ENCODE measurements around the gene WNT4.

The WNT4 gene

GRCh38 chr1:22163564-22163963 lies 20.7 kb upstream of the WNT4 start:
- no peak for DNase-seq (ENCODE audit: low spot score)

DNA sequence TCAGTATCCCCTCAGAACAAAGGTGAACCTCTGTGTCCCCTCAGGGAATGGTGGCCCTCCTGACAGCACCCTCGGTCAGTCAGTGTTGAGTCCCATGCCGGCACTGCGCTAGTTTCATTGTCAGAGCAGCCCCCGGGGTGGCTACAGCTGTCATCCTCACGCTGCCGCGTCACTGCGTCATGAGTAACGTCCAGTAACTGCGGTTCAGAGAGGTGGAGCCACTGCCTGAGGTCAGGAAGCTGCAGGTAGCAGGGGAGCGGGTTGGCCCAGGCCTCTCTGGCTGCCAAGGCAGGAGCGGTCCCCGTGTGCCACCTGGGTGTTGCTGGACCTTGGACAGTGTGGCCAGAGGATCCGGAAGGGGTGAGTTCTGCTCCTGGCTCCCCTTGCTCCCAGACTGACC lies 20.2 kb upstream of the WNT4 start:
- DNase-seq (ENCODE audit: low spot score): no peak

DNA sequence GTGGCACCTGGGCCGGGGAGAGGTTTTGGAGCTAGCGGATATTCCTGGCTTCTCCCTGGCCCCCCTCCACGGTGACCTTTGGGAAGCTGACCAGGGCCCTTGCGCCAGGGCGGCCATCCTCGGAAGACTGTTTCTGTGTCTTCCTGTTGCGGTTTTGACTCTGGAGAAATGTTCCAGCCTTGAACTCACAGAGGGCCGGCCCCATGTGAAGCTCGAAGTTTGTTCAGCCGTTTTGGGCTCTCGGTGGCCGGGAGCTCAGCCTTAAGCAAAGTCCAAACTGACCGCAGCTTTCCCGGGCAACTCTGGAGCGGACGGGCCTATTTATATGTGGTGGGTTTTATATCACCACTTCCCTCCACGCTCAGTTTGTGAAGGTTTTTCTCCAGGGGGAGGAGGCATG lies 17.0 kb upstream of the WNT4 start:
- no peak for DNase-seq (ENCODE audit: low spot score)

GRCh38 chr1:22158654-22159053 lies 15.8 kb upstream of the WNT4 start:
- no peak for DNase-seq (ENCODE audit: low spot score)

DNA sequence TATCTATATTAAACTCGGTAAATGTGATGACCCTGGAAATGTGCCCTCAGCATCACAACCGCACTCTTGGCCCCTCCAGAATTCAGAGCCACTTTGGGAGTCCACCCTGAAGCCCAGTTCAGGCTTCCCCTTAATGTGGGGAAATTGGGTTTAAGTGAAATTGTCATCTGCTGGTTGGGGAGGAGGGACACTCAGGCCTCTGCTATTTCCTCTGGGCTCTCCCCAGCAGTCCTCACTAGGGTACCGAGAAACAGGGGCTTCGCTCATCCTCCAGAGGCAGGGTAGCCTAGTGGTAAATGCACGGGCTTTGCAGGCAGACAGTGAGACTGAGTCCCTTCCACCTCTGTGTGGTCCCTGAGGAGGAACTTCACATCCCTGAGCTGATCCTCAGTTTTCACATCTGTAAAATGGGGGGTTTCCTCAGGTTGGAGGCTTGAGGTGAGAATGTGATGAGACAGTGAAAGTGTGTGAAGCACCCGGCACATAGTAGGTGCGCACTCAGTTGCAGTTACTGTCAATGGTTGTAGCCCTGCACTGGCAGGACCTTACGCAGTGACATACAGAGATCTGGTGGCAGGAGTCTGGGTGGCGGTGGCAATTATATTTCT lies 14.6 kb upstream of the WNT4 start:
- no peak for DNase-seq (ENCODE audit: low spot score)

DNA sequence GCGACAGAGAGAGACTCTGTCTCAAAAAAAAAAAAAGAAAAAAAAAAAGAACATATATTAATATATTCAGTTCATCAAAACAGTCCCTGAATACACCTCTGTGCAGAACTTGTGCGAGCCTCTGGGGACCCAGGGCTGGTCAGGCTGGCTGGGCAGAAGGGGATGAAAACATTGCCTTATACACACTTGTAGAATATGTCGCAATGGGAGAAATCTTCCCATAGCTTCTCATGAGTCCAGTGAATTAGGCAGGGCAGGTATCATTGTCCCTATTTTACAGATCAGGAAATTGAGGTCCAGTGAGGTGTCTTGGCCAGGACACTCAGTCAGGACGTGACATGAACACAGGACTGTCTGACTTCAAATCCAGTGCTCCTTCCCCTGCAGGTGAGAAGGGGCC lies 12.6 kb upstream of the WNT4 start:
- DNase-seq (ENCODE audit: low spot score): no peak

DNA sequence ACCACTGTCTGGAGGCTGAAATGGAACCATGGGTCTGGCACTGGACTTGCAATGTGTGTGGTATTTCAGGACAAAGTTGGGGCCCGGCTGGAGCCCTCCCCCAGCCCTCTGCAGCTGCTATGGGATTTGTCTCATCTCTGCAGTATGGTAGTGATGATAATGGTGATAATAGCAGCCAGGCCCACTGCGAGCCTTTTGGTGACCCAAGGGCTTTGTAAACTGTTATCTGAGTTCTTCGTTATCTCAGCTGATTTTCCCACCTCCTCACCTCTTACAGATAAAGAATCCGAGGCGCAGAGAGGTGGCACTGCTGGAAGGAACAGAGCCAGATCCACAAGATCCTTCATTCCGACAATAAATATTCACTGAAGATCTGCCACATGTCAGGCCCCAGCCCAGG lies 11.7 kb upstream of the WNT4 start:
- DNase-seq (ENCODE audit: low spot score): no peak

DNA sequence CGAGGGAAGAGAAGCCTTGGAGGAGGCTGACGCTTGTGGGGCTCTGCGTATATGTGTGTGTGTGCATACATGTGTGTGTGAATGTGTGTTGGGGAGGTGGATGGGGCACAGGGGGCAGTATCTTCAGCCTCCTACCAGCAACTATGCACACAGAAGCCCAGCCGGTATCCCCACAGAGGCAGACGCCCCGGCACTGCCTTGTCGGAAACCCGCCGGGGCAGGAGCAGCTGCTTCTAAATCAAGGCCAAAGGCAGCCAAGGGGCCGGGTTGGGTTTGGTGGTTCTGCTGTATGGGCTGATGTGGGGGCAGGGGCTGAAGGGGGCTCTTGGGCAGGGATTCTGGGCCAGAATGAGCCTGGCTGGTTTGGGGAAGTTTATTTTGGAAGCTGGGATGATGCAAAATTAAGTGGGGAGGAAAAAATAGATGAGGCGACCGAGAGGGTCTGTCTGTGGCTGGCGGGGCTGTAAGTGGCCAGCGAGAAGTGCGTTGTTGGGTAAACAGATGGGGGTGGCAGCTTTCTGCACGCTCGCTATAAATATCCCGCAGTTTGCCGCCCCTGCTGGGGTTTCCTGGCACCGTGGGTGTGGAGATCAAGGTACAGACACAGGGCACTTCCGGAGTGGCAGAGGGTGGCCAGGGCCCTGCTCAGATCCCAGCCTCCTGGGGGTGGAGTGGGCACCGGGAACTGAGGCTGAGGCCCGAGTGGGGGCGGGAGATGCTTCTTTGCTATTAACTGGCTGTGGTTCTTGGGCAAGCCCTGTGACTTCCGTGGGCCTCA lies 11.0 kb upstream of the WNT4 start:
- DNase-seq (ENCODE audit: low spot score): no peak

- no peak for DNase-seq (ENCODE audit: low spot score)
Measured at GRCh38 chr1:22150923-22151322, 8.0 kb upstream of the WNT4 start.

DNA sequence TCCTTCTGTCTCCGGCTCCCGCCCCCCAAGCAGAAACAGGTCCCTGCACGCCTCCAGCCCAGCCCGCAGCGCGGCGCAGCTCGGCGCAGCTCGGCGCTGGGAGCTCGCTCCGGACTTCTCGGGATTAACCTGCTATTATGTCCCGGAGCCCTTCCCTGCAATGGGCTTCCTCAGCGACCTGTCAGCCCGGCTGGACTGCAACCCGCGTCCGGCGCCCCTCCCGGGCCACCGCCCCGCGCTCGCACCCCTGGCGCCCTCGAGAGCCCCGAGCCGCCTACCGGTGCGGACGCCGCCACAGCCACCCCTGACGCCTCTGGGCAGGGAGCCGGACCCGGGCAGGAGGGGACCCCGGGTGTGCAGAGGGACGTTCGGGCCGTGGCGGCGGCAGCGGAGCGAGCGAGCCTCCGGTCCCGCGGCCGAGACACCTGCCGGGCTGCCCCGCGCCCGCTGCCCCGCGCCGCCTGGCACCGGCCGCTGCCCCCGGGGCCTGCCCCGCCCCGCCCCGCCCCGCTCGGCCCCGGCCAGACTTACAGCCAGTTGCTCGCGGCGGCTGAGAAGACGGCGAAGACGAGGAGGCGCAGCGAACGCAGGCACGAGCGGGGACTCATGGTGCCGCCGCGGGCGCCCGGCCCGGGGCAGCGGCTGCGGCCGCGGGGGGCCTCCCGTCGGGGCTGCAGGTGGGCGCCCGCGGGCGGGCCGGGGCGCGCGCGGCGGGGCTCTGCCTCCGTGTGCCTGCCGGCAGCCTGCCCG lies 407 bp downstream of the WNT4 start:
- DNase-seq (ENCODE audit: low spot score): no peak

- DNase-seq (ENCODE audit: low spot score): no peak
Measured at GRCh38 chr1:22141554-22142314, 1.2 kb downstream of the WNT4 start.

DNA sequence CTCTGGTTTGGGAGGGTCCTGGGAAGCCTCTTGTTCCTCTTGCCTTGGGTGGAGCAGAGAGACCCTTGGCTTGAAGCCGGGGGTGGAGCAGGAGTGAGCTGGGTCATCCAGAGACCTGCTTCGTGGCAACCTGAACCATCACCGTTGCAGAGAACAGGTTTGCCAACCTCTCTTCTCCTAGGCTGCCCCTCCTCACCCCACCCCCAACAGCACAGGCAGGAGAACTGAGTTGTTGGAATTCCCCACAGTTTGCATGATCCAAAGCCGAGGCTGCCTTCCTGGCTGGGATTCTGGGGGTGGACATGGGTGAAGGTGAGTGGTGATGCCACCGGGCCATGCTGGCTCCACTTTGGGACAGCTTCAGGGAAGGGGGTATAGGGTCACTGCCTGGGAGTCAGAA lies 2.2 kb downstream of the WNT4 start:
- DNase-seq (ENCODE audit: low spot score): no peak

GRCh38 chr1:22139817-22140216 lies 3.1 kb downstream of the WNT4 start:
- DNase-seq (ENCODE audit: low spot score): no peak

- DNase-seq (ENCODE audit: low spot score): no peak
Measured at GRCh38 chr1:22139066-22139594, 3.8 kb downstream of the WNT4 start.

DNA sequence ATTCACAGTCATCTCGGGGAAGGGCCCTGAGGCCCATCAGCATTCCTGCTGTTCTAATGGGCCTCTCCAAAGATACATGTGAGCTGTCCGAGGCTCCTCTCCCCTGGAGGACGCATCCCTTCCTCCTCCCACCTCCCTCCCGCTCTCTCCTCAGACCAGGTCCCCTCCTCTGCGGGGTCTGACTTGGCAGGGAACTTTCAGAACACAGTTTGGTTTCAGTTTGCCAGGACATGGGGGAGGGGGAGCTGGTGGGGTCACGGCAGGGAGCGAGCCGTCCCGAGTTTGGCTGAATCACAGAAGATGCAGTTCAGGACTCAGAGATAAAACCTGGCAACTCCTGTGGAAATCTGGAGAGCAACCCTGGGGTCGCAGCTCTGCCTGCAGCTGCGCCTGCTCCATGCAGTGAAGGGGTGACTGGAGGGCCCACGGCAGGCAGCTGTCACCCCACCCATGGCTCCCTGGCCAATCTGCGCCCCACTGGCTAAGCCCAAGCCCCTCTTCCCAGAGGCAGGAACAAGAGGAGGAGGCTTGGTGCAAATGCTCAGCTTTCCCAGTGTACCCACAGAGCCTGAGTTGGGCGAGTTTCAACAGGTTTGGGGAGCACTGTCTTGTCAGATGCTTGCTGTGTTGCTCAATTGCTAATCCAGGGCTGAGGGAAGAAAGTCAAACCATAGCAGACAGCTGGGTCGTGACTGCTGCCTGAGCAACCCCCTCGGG lies 5.7 kb downstream of the WNT4 start:
- DNase-seq (ENCODE audit: low spot score): no peak

DNA sequence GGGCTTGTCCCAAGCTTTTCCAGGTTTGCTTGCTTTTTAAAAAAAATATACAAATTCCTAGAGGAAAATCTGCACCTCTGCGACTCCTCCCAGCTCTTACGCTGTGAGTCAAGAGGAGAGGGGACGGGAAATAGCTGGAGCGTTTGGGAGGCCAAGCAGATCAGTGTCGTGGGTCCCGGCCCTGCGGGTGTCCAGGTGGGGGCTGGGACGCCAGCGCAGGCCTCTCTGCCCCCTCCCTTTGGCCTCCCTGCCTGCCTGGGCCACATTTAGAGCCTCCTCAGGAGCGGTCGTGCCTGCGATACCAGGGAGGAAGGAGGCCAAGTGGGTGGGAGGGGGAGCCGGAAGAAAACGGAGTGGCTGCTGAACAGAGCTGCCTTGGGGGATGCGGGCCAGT lies 9.0 kb downstream of the WNT4 start:
- DNase-seq (ENCODE audit: low spot score): no peak

DNA sequence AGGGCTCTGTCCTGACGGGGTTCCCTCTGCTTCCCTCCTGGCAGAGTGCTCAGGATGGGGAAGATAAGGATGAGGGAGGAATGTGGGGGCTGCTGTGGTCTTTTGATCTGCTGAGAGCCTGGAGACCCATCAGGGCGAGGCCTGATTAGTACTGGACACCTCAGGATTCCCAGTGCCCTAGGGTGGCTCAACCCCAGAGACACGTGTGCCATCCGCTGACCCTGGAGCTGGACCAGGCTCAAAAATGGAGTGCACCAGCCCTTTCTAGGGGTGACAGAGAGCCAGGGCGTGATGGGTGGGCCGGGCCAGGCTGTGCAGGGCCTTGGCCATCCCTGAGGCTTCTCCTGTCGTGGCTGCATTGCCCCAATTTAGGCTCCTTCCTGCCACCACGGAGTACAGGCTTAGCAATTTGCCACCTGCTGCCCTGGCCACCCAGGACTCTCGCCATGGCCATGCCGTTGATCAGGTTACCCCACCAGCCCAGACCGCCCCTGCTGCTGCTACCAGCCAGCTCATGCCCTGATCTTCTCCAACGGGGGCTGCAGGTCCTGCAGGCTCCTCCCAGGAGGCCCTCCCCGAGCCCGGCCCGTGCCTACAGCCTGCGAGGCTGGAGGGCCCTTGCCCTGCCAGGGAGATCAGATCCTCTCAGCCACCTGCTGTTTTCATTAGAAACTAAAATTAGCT lies 9.5 kb downstream of the WNT4 start:
- DNase-seq (ENCODE audit: low spot score): no peak

- DNase-seq (ENCODE audit: low spot score): no peak
Measured at GRCh38 chr1:22132517-22133235, 10.2 kb downstream of the WNT4 start.

GRCh38 chr1:22131875-22132486 lies 10.9 kb downstream of the WNT4 start:
- DNase-seq (ENCODE audit: low spot score): no peak

DNA sequence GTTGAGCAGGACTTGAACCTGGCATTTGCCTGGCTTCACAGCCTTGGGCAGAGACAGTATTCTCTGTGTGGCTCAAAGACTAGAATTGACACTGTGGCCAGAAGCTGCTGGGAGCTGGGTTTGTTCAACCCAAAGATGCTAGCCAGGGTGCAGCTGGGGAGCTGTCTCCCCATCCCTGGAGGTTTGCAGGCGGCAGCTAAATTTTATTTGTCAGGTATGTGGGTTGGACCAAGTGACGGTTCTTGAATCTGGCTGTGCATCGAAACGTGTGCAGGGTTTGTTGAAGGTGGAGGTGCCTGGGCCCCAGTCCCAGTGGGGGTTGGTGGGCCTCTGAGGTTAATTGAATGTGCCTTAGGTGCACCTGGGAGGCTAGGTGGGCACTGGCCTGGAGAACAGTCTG lies 11.8 kb downstream of the WNT4 start:
- no peak for DNase-seq (ENCODE audit: low spot score)

Data from Ammon's horn (tissue), 1 donor.